Measurements from ENCODE around the gene PHF1. TPM values are rescaled to one million over a fixed set of nuclear protein-coding genes. Genes with fewer than 3 reads are reported as not detected.
A peak's percentile ranks its signal among the peaks of the same experiment; 100 is the strongest.

The PHF1 gene
- total RNA-seq, 4 donors from 2014 or later, result 75.3 to 109 (median 88.5) TPM

DNA sequence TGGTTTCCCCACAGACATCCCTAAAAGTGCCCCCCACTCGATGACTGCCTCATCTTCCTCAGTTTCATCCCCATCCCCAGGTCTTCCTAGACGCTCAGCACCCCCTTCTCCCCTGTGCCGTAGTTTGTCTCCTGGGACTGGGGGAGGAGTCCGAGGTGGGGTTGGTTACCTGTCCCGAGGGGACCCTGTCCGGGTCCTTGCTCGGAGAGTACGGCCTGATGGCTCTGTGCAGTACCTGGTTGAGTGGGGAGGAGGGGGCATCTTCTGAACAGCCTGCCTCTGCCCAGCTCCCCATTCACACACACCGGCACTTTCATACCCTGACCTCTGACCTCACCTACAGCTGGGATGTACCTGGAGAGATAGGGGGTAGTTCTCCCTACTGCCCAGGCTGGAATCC, 5.0 kb downstream of the PHF1 start:
- intact Hi-C loops (cut with DNase I), result no loop called here
- WGBS, 2 donors, result 72 to 74% methylated on average over 9 of the region's 9 CpGs
- no peaks in the 10 kb centered on the region for H3K9me3 ChIP-seq
- no peaks in the 10 kb centered on the region for H3K27me3 ChIP-seq
- no peak for DNase-seq
- no peak overlapping the region for H3K27ac ChIP-seq
- peaks cover 31 to 32% of the 10 kb centered on the region in 2 donors for H3K36me3 ChIP-seq
- no peak overlapping the region for H3K4me3 ChIP-seq (replicated peaks in 1 of 3)
- H3K4me1 ChIP-seq, result peaks cover 19 to 56% of the 10 kb centered on the region in 2 donors
- no peak for TF ChIP-seq POLR2A (IDR thresholded peaks at IDR 0.05)
- no peak for TF ChIP-seq CTCF (IDR thresholded peaks at IDR 0.05)

GRCh38 chr6:33416386-33417127, 5.7 kb downstream of the PHF1 start:
- H3K36me3 ChIP-seq, result peaks cover 31 to 32% of the 10 kb centered on the region in 2 donors
- intact Hi-C loops (cut with DNase I), result no loop called here
- no peaks in the 10 kb centered on the region for H3K9me3 ChIP-seq
- peaks cover 19 to 55% of the 10 kb centered on the region in 2 donors for H3K4me1 ChIP-seq
- no peak for TF ChIP-seq POLR2A (IDR thresholded peaks at IDR 0.05)
- no peak for TF ChIP-seq CTCF (IDR thresholded peaks at IDR 0.05)
- WGBS, 2 donors, result 55 to 59% methylated on average over 12 of the region's 12 CpGs
- no peak for DNase-seq
- H3K27ac ChIP-seq, result peak overlapping the region in 2 of 3 donors; percentile 84 to 98
- H3K4me3 ChIP-seq (replicated peaks in 1 of 3), result peak overlapping the region in 1 of 3 donors; percentile 66
- H3K27me3 ChIP-seq, result no peaks in the 10 kb centered on the region

DNA sequence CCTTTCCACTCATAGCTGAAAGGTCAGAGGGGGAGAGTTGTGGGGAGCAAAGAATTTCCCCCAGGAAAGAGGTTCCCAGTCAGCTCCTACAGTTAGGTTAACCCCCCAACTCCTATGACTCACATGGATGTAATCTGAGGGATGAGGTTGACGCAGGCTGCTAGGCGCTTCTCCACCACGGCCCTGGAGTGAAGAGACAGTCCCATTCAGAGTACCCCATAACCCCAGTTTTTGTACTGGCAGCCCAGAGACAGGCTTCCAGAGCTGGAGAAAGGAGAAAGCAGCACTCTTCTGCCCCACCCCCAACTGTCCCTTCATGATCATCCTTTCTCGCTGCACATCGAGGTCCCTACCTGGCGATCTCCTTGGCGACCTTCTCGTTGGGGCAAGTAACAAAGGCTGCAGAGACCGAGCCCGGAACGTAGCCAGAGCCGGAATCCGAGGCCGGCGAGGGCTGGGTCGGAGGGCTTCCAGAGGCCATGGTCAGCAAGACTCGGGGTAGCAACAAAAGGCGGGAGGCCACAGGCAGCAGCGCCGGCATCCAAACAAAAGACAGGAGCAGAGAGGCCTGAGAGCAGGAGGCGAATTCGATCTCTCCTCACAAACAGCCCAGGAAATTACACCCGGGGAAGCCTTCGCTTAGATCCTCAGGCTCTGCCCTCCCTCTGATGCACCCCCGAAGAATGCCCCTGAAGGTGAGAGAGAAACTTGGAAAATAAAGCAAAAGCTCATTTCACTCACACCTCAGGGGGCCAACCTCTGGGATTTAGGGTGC, 6.5 kb downstream of the PHF1 start:
- DNase-seq, result peak in 1 of 2 donors; percentile 16
- 3 to 4% methylated on average over 13 to 25 of the region's 25 CpGs for WGBS, 2 donors
- H3K27ac ChIP-seq, result peak overlapping the region; percentile 71 to 98 (median 84)
- H3K27me3 ChIP-seq, result no peaks in the 10 kb centered on the region
- no peaks in the 10 kb centered on the region for H3K9me3 ChIP-seq
- TF ChIP-seq POLR2A (IDR thresholded peaks at IDR 0.05) (no peak), CTCF (IDR thresholded peaks at IDR 0.05) (no peak)
- peak overlapping the region; percentile 39 to 68 (median 66) for H3K4me3 ChIP-seq (replicated peaks in 1 of 3)
- intact Hi-C loops (cut with DNase I), result no loop called here
- H3K4me1 ChIP-seq, result peaks cover 13 to 48% of the 10 kb centered on the region in 2 donors
- peaks cover 31 to 32% of the 10 kb centered on the region in 2 donors for H3K36me3 ChIP-seq

DNA sequence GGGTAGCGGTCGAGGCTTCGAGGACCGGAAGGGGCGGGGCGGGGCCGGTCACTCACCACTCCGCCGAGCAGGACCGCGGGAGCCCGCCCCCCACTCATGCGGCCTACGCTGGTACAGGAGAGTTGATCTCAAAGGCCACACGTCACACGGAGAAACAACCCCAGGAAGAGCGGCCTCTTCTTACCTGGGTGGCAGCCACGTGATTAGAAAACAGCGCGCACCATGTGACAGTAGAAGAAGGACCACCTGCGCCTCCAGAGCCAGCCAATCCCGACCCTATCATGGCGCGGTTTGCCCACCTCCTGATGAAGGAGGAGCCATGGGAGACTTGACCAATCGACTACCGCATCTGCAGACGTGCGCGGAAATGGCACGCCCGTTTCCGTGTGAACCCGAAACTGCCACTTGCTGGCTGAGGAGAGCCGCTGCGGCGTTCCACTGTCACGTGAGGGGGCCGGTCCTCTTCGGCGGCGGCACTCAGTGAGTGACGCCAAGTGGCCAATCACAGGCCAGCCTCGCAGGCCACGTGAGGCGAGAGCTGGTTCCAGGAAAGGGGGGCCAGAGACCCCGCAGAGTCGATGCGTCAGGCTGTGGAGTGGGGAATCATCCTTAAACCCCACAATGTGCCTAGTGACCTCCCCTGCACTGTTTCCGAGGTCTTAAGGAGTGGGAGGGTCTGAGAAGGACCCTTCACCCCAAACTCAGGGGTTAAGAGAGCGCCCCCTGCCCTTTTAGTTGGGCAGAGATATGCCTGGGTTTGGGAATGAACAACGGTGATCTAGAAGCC, 7.3 kb downstream of the PHF1 start, which contains the start of gene CUTA:
TSS of gene CUTA (minus strand) at position 205 of the 787 bp plus-strand sequence. CDS start at position 98, 107 bp downstream.
- H3K4me1 ChIP-seq, result peaks cover 11 to 43% of the 10 kb centered on the region in 2 donors
- intact Hi-C loops (cut with DNase I), result no loop called here
- WGBS, 2 donors, result 0 to 1% methylated on average over 16 to 37 of the region's 51 CpGs

More for the DNA sequence above, 7.3 kb downstream of the PHF1 start, which contains the start of gene CUTA:
- Histone ChIP-seq H3K4me3 (replicated peaks in 1 of 3) (peak within 1 kb of the TSS; percentile 44 to 68 (median 66)), H3K36me3 (peaks cover 24 to 31% of the 10 kb centered on the region in 2 donors), H3K9me3 (no peaks in the 10 kb centered on the region), H3K27ac (peak within 1 kb of the TSS; percentile 96 to 98 (median 97)), H3K27me3 (no peaks in the 10 kb centered on the region)
- TF ChIP-seq POLR2A (IDR thresholded peaks at IDR 0.05), result peak in 1 of 2 donors; percentile 88
- peak in 4 of 6 experiments; percentile 36 to 55 (median 42) for TF ChIP-seq CTCF (IDR thresholded peaks at IDR 0.05)
- DNase-seq, result peak; percentile 100
